Cardiac muscle cell (in vitro differentiated cells and primary cell): ENCODE results near the gene SP2. TPM values are rescaled to one million over a fixed set of nuclear protein-coding genes. Genes with fewer than 3 reads are reported as not detected.

Experiments used
- DNase-seq, 2 donors: peaks; one replicate each; pipeline versions ENCODE4 v3.0.0 to v3.0.0-alpha.2; 2010 to 2017; ENCODE audit warnings: low read depth in 1 of 2, low spot score in 1 of 2
- H3K27ac ChIP-seq: fragments of 200-600 bp; sonication (generic); 2 replicates; pipeline ENCODE4 v1.5.1; 2016
- H3K27me3 ChIP-seq: fragments of 200-600 bp; sonication (generic); 2 replicates; pipeline ENCODE4 v1.6.0; 2016; ENCODE audit warnings: control low read depth
- H3K36me3 ChIP-seq: fragments of 200-600 bp; sonication (generic); 2 replicates; pipeline ENCODE4 v1.5.1; 2016; ENCODE audit warnings: control low read depth
- H3K4me1 ChIP-seq: fragments of 200-600 bp; sonication (generic); 2 replicates; pipeline ENCODE4 v1.8.1; 2017; ENCODE audit warnings: low read depth, mild to moderate bottlenecking, mixed run types
- H3K4me3 ChIP-seq: fragments of 200-600 bp; sonication (generic); 2 replicates; pipeline ENCODE4 v1.5.1; 2016; ENCODE audit warnings: mild to moderate bottlenecking
- H3K9me3 ChIP-seq: fragments of 200-600 bp; sonication (generic); 2 replicates; pipeline ENCODE4 v1.5.1; 2017; ENCODE audit warnings: low read depth, mild to moderate bottlenecking, control low read depth
- CTCF ChIP-seq: IDR thresholded peaks from 2 replicates; pipeline ENCODE4 v1.5.1; 2012; ENCODE audit warnings: low read depth, mild to moderate bottlenecking, low read length
- polyA plus RNA-seq: library from polyadenylated mRNA; unstranded; fragments of >200 nt; fragmentation: Nextera tagmentation; extraction: Ambion mirVana; gene quantifications from 2 replicates; pipeline ENCODE4 v1.2.1, GENCODE V29; 2016
- total RNA-seq: library from RNA; depleted of rRNA; stranded (reverse); fragments of >200 nt; gene quantifications from 2 replicates; pipeline ENCODE4 v1.2.3, GENCODE V29; 2016

The SP2 gene
- total and polyA plus RNA-seq, 2 experiments from 2014 or later, result 3.7 to 10.5 TPM

DNA sequence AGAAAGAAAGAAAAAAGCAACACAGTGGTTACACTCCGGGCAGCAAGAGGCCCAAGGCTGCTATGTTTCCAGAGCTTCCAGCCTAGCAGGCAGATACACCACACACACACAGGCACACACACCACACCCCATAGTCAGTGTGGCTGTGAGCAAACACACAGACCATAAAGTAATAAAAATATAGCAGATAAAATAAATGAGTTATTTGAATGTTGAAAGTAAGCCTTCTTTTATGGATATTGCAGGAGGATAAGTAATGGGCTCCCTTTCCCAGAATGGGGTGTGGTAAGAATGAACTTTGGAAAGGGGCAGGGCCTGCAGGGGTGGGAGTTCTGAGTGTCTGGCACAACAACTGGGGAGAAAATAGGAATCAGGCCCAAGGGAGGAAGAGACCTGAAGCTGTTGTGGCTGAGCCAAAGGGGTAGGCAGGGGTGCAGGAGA is 70.1 kb downstream of the SP2 start:
- TF ChIP-seq CTCF, result no peak
- no peaks in the 10 kb centered on the region for H3K36me3 ChIP-seq
- no peak overlapping the region for H3K27ac ChIP-seq
- H3K27me3 ChIP-seq, result no peaks in the 10 kb centered on the region
- H3K4me3 ChIP-seq, result no peak overlapping the region
- no peaks in the 10 kb centered on the region for H3K4me1 ChIP-seq
- DNase-seq, result no peak
- H3K9me3 ChIP-seq, result no peaks in the 10 kb centered on the region

GRCh38 chr17:47967607-47968252 is 71.7 kb downstream of the SP2 start:
- H3K4me1 ChIP-seq, result no peaks in the 10 kb centered on the region
- H3K9me3 ChIP-seq, result no peaks in the 10 kb centered on the region
- no peak overlapping the region for H3K4me3 ChIP-seq
- TF ChIP-seq CTCF, result no peak
- no peaks in the 10 kb centered on the region for H3K36me3 ChIP-seq
- DNase-seq, result peak in 1 of 2 donors; percentile 70
- no peak overlapping the region for H3K27ac ChIP-seq
- H3K27me3 ChIP-seq, result no peaks in the 10 kb centered on the region

GRCh38 chr17:47968836-47969235 is 72.8 kb downstream of the SP2 start:
- Histone ChIP-seq H3K27ac (no peak overlapping the region), H3K4me1 (no peaks in the 10 kb centered on the region), H3K9me3 (no peaks in the 10 kb centered on the region), H3K36me3 (no peaks in the 10 kb centered on the region), H3K27me3 (no peaks in the 10 kb centered on the region), H3K4me3 (no peak overlapping the region)
- no peak for DNase-seq
- TF ChIP-seq CTCF, result no peak

DNA sequence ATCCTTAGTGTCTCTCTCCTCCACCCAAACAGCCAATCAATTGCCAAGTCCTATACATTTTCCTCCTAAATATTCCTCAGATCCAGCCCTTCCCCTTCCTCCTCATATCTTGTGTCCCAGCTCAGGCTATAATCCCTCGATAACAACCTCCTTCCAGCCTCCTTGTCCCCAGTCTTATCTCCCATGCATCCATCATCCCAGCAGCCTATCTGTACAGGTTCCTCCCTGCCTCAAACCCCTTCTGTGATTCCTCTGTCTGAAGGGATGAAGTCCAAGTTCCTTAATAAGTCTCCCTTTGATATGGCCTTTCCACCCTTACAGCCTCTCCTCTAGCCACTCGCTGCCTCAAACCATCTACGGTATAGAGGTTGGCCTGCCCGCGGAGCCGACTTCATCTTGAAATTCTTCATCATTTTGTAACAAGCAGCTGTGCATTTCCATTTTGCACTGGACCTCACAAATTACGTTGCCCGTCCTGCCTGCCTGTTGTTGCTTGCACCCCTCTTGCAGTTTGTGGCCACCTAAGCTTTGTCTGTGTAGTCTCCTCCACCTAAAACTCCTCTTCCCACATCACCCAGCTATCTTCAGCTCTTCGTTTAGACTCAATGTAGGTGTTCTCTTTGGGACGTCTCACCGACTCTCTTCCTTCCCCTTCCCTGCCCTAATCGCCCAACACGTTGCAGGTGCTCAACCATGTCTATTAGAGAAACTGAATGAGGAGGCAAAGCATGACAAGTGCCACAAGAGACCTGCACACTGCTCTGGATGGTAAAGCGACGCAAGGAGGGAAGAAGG is 74.1 kb downstream of the SP2 start:
- no peak overlapping the region for H3K4me3 ChIP-seq
- TF ChIP-seq CTCF, result no peak
- no peak overlapping the region for H3K27ac ChIP-seq
- no peaks in the 10 kb centered on the region for H3K27me3 ChIP-seq
- no peaks in the 10 kb centered on the region for H3K9me3 ChIP-seq
- peaks cover 9% of the 10 kb centered on the region for H3K36me3 ChIP-seq
- no peak for DNase-seq
- no peaks in the 10 kb centered on the region for H3K4me1 ChIP-seq

DNA sequence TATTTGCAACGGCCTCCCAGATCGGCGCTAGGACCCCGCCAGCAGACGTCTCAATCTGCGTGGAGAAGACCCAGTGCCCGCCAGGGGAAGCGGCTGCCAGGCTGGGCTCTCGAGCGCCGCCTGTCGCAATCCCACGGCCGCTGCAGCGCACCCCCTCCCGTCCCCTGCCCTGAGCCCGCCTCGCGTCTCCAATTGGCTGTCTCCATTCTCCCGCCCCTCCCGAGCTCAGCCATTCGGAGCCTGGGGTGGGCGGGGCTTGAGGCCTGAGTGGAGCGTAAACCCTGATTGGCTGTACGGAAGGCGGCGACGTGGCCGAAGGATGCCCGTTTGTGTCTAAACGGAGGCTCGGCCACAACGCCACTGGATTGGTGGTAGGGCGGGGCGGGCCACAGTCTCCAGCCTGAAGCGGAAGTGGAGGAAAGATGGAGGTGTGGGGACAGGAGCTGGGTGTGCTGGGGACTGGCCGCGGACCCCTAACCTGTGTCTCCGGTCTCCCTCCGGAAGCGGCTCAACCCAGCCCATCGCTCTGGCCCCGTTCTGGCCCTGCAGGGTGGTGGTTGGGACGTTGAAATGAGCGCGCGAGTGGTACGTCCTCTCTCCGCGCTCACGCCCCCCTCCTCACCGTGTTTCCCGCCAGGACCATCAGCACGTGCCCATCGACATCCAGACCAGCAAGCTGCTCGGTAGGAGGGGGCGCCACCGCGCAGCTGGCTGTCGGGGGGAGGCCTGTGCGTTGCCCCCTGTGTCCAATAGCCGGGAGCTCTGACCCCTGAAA is 74.9 kb downstream of the SP2 start, which contains the start of gene CDK5RAP3:
TSS of gene CDK5RAP3 (plus strand) at position 389 of the 775 bp plus-strand sequence. CDS start at position 423, 34 bp downstream.
- Histone ChIP-seq H3K9me3 (no peaks in the 10 kb centered on the region), H3K4me1 (no peaks in the 10 kb centered on the region), H3K36me3 (peaks cover 12% of the 10 kb centered on the region), H3K4me3 (peak within 1 kb of the TSS; percentile 78), H3K27ac (peak within 1 kb of the TSS; percentile 21), H3K27me3 (no peaks in the 10 kb centered on the region)
- DNase-seq, result peak; percentile 100
- TF ChIP-seq CTCF, result peak; percentile 90
